Fibroblast of upper back skin (primary cell): Measurements from ENCODE around the gene ELOA.
"Not testable (repeated sequence)": the region's sequence is repeated elsewhere in the genome, so short reads cannot be mapped to it uniquely, and the experiment has no call there.

ENCODE experiments used
- DNase-seq: peaks from one replicate; pipeline ENCODE4 v3.0.0-alpha.2; 2013

Gene ELOA

GRCh38 chr1:23741609-23742008, 1.7 kb upstream of the ELOA start:
- no peak for DNase-seq

- DNase-seq, result peak; percentile 12
Observed at GRCh38 chr1:23742670-23743286, 493 bp upstream of the ELOA start.

DNA sequence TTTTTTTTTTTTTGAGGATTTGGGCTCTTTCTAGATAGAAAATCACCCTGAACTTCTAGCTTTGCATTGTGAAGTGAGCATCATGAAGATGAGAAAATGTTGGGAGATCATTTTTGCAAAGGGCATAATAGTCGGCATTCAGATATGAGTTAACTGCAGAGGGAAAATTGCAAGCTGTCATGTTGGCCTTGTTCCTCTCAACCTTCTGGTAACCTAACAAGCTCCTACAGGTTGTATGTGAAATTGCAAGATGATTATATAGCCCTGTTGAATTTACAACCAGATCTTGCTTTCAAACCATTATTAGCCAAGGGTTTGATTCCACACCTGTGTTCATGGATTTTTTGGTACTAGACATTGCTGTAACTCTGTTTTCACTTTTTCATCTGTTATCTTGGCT, 2.2 kb downstream of the ELOA start:
- DNase-seq, result peak; percentile 40

GRCh38 chr1:23748016-23748415, 4.7 kb downstream of the ELOA start:
- no peak for DNase-seq

DNA sequence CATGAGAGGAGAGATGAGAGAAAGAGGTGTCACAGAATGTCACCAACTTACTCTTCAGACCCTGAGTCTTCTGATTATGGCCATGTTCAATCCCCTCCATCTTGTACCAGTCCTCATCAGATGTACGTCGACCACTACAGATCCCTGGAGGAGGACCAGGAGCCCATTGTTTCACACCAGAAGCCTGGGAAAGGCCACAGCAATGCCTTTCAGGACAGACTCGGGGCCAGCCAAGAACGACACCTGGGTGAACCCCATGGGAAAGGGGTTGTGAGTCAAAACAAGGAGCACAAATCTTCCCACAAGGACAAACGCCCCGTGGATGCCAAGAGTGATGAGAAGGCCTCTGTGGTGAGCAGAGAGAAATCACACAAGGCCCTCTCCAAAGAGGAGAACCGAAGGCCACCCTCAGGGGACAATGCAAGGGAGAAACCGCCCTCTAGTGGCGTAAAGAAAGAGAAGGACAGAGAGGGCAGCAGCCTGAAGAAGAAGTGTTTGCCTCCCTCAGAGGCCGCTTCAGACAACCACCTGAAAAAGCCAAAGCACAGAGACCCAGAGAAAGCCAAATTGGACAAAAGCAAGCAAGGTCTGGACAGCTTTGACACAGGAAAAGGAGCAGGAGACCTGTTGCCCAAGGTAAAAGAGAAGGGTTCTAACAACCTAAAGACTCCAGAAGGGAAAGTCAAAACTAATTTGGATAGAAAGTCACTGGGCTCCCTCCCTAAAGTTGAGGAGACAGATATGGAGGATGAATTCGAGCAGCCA, 8.0 kb downstream of the ELOA start:
- peak; percentile 43 for DNase-seq

- no peak for DNase-seq
Observed at GRCh38 chr1:23751815-23752200, 8.5 kb downstream of the ELOA start.

DNA sequence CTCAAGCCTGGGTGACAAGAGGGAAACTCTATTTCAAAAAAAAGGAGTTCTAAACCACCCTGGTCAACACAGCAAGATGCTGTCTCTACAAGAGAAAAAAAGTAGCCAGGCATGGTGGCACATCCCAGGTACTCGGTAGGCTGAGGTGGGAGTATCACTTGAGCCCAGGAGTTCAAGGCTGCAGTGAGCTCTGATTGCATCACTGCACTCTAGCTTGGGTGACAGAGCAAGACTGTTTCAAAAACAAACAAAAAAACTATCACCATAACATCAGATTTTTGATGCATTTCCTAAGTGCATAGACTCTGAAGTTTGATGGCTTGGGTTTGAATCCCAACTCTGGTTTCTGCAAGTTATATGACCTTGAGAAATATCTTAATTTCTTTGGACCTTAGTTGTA, 9.6 kb downstream of the ELOA start:
- no peak for DNase-seq

- DNase-seq, result peak; percentile 17
Observed at GRCh38 chr1:23756676-23757075, 13.4 kb downstream of the ELOA start.

GRCh38 chr1:23757812-23758211, 14.5 kb downstream of the ELOA start:
- DNase-seq, result no peak

GRCh38 chr1:23759277-23759676, 16.0 kb downstream of the ELOA start:
- no peak for DNase-seq

GRCh38 chr1:23763041-23763577, 19.8 kb downstream of the ELOA start:
- DNase-seq, result no peak

DNA sequence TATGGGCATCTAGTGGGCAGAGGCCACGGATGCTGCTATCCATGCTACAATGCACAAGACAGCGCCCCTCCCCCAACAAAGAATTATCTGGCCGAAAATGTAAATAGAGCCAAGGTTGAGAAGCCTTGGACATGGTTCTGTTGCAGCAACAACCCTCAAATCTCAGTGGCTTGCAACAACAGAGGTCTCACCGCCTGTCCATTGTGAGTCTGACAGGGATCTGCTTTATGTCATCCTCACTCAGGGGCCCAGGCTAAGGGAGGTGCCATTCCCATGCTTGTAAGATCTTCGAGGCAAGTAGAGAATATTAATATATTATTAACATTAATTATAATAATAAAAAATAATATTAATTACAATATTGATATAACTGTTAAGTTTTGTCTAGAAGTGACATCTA, 25.5 kb downstream of the ELOA start:
- no peak for DNase-seq

DNA sequence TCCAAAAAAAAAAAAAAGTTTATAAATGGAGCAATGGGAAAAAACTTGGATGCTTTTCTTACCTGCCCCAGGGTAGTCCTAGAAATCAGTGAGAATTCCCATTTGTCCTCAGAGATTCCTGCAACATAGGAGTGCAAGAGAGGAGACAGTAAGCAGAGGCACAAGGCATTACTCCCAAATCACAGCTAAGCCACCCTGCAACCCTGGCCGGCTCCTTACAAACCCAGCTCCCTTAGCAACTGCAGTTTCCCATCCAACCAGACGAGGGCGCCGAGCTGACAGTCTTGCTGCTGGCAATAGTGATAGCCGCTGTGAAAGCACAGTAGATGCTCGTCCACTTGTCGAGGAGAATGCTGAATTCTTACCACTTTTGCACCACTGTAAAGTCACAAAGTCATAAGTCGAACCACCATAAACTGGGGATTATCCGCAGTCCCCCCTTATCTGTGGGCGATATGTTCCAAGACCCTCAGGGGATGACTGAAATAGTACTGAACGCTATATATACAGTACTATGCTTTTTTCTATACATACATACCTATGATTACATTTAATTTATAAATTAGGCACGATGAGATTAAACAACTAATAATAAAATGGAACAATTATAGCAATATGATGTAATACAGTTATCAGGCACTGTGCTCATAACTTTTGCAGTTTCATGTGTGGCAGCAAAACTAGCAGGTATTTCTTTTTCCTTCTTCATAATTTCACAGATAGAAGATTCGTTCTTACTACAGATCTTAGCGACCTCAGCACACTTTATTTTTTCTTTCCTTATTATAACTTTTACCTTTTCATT, 29.0 kb downstream of the ELOA start:
- DNase-seq, result peak; percentile 73

DNA sequence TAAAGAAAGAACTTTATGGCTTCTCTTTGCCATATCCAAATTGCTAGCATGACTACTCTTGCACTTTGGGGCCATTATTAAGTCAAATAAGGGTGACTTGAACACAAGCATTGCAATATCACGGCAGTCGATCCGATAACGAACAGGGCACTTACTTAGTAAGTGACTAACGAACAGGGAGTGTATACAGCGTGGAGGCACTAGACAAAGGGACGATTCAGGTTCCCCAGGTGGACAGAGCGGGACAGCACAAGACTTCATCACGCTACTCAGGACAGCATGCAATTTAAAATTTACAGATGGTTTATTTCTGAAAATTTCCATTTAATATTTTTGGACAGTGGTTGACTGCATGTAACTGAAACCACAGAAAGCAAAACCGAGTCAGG, 29.6 kb downstream of the ELOA start:
- no peak for DNase-seq

DNA sequence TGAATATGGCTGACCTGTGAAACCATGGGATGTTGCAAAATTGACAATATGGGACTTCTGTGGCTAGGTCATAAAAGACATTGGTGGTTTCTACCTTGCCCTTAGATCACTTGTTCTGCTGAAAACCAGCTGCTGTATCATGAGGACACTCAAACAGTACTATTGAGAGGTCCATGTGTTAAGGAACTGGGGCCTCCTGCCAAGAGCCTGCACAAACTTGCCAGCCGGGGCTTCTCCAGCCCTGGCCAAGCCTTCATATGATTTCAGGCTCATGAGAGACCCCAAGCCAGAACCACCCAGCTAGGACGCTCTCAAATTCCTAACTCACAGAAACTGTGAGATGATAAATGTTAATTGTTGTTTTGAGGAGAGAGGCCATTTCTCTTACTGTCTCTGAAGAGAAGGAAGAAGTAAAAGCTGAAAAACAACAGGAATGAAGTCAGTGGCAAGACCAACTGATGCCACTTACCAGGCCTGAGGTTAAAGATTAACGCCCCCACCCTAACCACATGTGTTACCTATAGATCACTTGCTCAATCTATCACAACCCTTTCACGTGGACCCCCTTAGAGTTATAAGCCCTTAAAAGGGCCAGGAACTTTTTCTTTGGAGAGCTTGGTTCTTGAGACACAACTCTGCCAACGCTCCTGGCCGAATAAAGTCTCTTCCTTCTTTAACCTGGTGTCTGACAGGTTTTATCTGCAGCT, 31.1 kb downstream of the ELOA start:
- no peak for DNase-seq

DNA sequence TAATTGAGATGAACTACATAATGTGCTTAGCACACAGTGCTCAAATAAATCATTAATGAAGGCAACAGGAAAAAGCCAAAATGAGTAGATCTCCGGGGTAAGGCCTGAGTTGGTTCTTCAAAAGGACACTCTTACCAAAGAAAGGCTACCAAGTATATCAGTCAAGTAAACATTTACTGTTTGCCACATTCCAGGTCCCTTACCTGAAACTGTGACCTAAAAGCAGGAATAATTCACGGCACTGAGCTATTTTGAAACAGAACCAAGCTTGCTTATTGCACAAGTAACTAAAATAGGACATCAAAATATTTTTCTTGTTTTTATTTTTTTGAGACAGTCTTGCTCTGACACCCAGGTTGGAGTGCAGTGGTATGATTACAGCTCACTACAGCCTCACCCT, 32.9 kb downstream of the ELOA start:
- no peak for DNase-seq

- peak; percentile 77 for DNase-seq
Observed at GRCh38 chr1:23777979-23778814, 34.9 kb downstream of the ELOA start, which contains the start of gene PITHD1. Gene PITHD1 (plus strand): TSS chr1:23778418. CDS start chr1:23778516, 98 bp downstream.

GRCh38 chr1:23779826-23780371, 36.6 kb downstream of the ELOA start:
- peak; percentile 49 for DNase-seq

DNA sequence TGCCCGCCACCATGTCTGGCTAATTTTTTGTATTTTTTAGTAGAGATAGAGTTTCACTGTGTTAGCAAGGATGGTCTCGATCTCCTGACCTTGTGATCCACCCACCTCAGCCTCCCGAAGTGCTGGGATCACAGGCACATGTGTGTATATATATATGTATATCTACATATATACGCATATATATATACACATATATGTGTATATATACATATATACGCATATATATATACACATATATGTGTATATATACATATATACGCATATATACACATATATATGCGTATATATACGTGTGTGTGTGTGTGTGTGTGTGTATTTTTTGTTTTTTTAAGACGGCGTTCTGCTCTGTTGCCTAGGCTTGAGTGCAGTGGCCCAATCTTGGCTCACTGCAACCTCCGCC, 39.9 kb downstream of the ELOA start:
- DNase-seq, result not testable (repeated sequence)

- no peak for DNase-seq
Observed at GRCh38 chr1:23784846-23785245, 41.6 kb downstream of the ELOA start.

DNA sequence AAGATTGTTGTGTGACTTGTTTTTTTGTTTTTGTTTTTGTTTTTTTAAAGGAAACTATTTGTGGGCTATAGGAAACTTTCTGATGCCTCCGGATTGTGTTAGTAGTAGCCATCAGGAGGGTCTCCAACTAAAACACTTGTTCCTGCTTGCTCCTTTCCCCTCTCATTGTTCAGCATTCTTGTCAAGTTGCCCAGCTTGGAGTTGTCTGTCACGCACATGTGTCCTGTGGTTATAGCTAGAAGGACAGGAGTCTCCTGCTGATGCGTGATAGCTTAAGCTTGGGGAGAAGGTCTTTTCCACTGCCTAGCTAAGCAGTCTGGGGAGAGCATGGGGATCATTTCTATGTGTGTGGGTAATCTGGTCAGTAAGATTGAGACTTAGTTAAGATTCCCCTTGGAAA, 44.4 kb downstream of the ELOA start:
- DNase-seq, result no peak

GRCh38 chr1:23788695-23789094, 45.4 kb downstream of the ELOA start:
- DNase-seq, result no peak
